ENCODE data around the gene AUNIP. TPM values are rescaled to one million over a fixed set of nuclear protein-coding genes. Genes with fewer than 3 reads are reported as not detected.

AUNIP gene
- total and polyA plus RNA-seq, 2 donors (not counting 3 experiments of a cell fraction or from before 2014, with no cell fraction given): 1.8 to 4.5 TPM

DNA sequence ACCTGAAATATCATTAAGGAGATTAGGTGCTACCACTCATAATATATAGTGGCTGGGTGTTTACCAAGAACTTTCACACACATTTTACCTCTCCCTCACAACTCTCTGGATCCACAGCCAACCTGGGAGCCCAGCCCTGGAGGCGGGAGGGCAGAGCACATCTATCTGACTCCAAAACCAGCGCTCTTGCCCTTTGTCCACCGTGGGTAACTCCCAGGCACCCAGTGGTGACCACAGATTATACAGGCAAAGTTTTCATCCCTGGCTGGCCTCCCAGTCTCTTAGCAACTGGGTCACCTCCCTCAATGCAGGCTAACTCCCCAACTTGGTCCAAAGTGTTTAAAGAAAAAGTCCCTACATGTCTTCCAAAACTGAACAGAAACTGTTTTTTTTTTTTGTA, 13.9 kb upstream of the AUNIP start:
- Histone ChIP-seq H3K36me3 (ENCODE audit: control insufficient read depth in 2 of 2, extremely low read depth in 1 of 2, insufficient read depth in 2 of 2, low read length in 2 of 2) (no peaks in the 10 kb centered on the region), H3K27ac (ENCODE audit: insufficient read depth, low read depth, low read length) (no peak overlapping the region), H2AFZ (ENCODE audit: low read depth, low read length) (no peak overlapping the region), H3K4me3 (replicated peaks in 1 of 3; ENCODE audit: insufficient read depth in 1 of 3, low read depth in 1 of 3, low read length in 3 of 3) (no peak overlapping the region), H3K4me1 (ENCODE audit: control insufficient read depth, extremely low read depth, insufficient read depth, low read length) (peaks cover 16% of the 10 kb centered on the region), H3K9me1 (replicated peaks; ENCODE audit: control insufficient read depth, extremely low read depth, insufficient read depth, low read length) (no peaks in the 10 kb centered on the region), H3K9ac (replicated peaks; ENCODE audit: extremely low read depth, insufficient read depth, low read length) (no peak overlapping the region), H3K9me3 (replicated peaks; ENCODE audit: control insufficient read depth, insufficient read depth, low read length) (no peaks in the 10 kb centered on the region), H3K4me2 (ENCODE audit: insufficient read depth, low read length) (no peak overlapping the region), H3K79me2 (ENCODE audit: control insufficient read depth, insufficient read depth, low read length) (no peaks in the 10 kb centered on the region), H4K20me1 (replicated peaks; ENCODE audit: control insufficient read depth, extremely low read depth, insufficient read depth, low read length) (no peaks in the 10 kb centered on the region), H3K27me3 (ENCODE audit: control insufficient read depth in 2 of 2, insufficient read depth in 2 of 2, low read length in 2 of 2) (no peaks in the 10 kb centered on the region)
- no TSS peak for BruUV-seq (replicated peaks)
- CTCF ChIA-PET: no interaction called here
- no peak for DNase-seq (ENCODE audit: low read depth, low spot score)
- intact Hi-C loops (cut with micrococcal nuclease): no loop called here
- TF ChIP-seq POLR2A (IDR thresholded peaks at IDR 0.05; ENCODE audit: low read depth, low read length): no peak
- TF ChIP-seq GATA2 (IDR thresholded peaks at IDR 0.05; ENCODE audit: insufficient read depth, insufficient read length, low read depth, low read length): no peak
- TF ChIP-seq, protein P1, sequence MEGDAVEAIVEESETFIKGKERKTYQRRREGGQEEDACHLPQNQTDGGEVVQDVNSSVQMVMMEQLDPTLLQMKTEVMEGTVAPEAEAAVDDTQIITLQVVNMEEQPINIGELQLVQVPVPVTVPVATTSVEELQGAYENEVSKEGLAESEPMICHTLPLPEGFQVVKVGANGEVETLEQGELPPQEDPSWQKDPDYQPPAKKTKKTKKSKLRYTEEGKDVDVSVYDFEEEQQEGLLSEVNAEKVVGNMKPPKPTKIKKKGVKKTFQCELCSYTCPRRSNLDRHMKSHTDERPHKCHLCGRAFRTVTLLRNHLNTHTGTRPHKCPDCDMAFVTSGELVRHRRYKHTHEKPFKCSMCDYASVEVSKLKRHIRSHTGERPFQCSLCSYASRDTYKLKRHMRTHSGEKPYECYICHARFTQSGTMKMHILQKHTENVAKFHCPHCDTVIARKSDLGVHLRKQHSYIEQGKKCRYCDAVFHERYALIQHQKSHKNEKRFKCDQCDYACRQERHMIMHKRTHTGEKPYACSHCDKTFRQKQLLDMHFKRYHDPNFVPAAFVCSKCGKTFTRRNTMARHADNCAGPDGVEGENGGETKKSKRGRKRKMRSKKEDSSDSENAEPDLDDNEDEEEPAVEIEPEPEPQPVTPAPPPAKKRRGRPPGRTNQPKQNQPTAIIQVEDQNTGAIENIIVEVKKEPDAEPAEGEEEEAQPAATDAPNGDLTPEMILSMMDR (IDR thresholded peaks at IDR 0.05; ENCODE audit: extremely low read depth in 1 of 2, insufficient read depth in 1 of 2, low read depth in 1 of 2, low read length in 2 of 2): no peak
- TF ChIP-seq, protein P2, sequence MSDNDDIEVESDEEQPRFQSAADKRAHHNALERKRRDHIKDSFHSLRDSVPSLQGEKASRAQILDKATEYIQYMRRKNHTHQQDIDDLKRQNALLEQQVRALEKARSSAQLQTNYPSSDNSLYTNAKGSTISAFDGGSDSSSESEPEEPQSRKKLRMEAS (IDR thresholded peaks at IDR 0.05; ENCODE audit: insufficient read depth, insufficient read length): no peak
- POLR2A ChIA-PET: no interaction called here
- dilution Hi-C loops (cut with MboI; ENCODE audit: extremely low pct_ligation_motif_present, low sequenced_read_pairs): no loop called here
- no peak for FAIRE-seq

DNA sequence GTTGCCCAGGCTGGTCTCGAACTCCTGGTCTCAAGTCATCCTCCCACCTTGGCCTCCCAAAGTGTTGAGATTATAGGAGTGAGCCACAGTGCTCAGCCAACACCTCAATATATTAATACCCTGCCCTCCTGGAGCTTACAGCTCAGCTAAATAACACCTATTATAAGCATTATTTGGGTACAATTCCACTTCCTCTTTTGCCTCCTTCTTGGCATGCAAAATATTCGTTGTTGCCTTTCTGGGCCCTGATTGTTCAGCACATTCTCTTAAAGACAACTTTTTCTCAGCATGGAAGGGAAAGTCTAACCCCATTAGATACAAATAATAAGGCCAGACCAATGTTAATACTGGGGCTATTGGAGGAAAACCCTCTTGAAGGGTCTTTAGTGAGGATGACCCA, 13.5 kb upstream of the AUNIP start:
- Histone ChIP-seq H3K9me1 (replicated peaks; ENCODE audit: control insufficient read depth, extremely low read depth, insufficient read depth, low read length) (no peaks in the 10 kb centered on the region), H3K4me3 (replicated peaks in 1 of 3; ENCODE audit: insufficient read depth in 1 of 3, low read depth in 1 of 3, low read length in 3 of 3) (no peak overlapping the region), H4K20me1 (replicated peaks; ENCODE audit: control insufficient read depth, extremely low read depth, insufficient read depth, low read length) (no peaks in the 10 kb centered on the region), H3K9ac (replicated peaks; ENCODE audit: extremely low read depth, insufficient read depth, low read length) (no peak overlapping the region), H3K36me3 (ENCODE audit: control insufficient read depth in 2 of 2, extremely low read depth in 1 of 2, insufficient read depth in 2 of 2, low read length in 2 of 2) (no peaks in the 10 kb centered on the region), H3K27ac (ENCODE audit: insufficient read depth, low read depth, low read length) (no peak overlapping the region), H3K9me3 (replicated peaks; ENCODE audit: control insufficient read depth, insufficient read depth, low read length) (no peaks in the 10 kb centered on the region), H3K4me2 (ENCODE audit: insufficient read depth, low read length) (no peak overlapping the region), H3K79me2 (ENCODE audit: control insufficient read depth, insufficient read depth, low read length) (no peaks in the 10 kb centered on the region), H2AFZ (ENCODE audit: low read depth, low read length) (no peak overlapping the region), H3K27me3 (ENCODE audit: control insufficient read depth in 2 of 2, insufficient read depth in 2 of 2, low read length in 2 of 2) (no peaks in the 10 kb centered on the region), H3K4me1 (ENCODE audit: control insufficient read depth, extremely low read depth, insufficient read depth, low read length) (peaks cover 16% of the 10 kb centered on the region)
- intact Hi-C loops (cut with micrococcal nuclease): no loop called here
- POLR2A ChIA-PET: interaction anchor here (0.7 kb wide), 1 partner anchor 79 kb away, joined by 6 read pairs; no protein-coding TSS in a partner anchor
- FAIRE-seq: no peak
- BruUV-seq (replicated peaks): no TSS peak
- TF ChIP-seq, protein P2 (IDR thresholded peaks at IDR 0.05; ENCODE audit: insufficient read depth, insufficient read length): no peak
- no peak for TF ChIP-seq POLR2AphosphoS5 (IDR thresholded peaks at IDR 0.05; ENCODE audit: insufficient read depth, low read depth, low read length)
- TF ChIP-seq, protein P1 (IDR thresholded peaks at IDR 0.05; ENCODE audit: extremely low read depth in 1 of 2, insufficient read depth in 1 of 2, low read depth in 1 of 2, low read length in 2 of 2): no peak
- no peak for TF ChIP-seq FOS (IDR thresholded peaks at IDR 0.05; ENCODE audit: borderline replicate concordance, insufficient read depth, low read length)
- no peak for TF ChIP-seq POLR2A (IDR thresholded peaks at IDR 0.05; ENCODE audit: low read depth, low read length)
- TF ChIP-seq EZH2 (IDR thresholded peaks at IDR 0.05; ENCODE audit: borderline replicate concordance, low read depth, low read length, severe bottlenecking): no peak
- no peak for TF ChIP-seq GATA2 (IDR thresholded peaks at IDR 0.05; ENCODE audit: insufficient read depth, insufficient read length, low read depth, low read length)
- no peak for TF ChIP-seq JUN (IDR thresholded peaks at IDR 0.05; ENCODE audit: borderline replicate concordance, insufficient read depth, insufficient read length, low read depth)
- TF ChIP-seq MYC (IDR thresholded peaks at IDR 0.05; ENCODE audit: low read depth, low read length): no peak
- dilution Hi-C loops (cut with MboI; ENCODE audit: extremely low pct_ligation_motif_present, low sequenced_read_pairs): no loop called here
- CTCF ChIA-PET: no interaction called here
- no peak for DNase-seq (ENCODE audit: low read depth, low spot score)
